DND-41 (cell line): Measurements from ENCODE around the gene EDIL3.

ENCODE experiments used
- ATAC-seq: fragments of 200-7000 bp; cut with Tn5 transposase; 3 replicates; pipeline ENCODE4 v1.9.1; 2021; ENCODE audit warnings: low read depth; ENCODE audit not compliant: insufficient read depth
- DNase-seq: peaks from one replicate; pipeline ENCODE4 v3.0.0-alpha.2; 2020
- H2AFZ ChIP-seq: 2 replicates; pipeline ENCODE4 v1.6.0; 2012; ENCODE audit warnings: low read depth, low read length
- H3K27ac ChIP-seq: 2 replicates; pipeline ENCODE4 v1.5.1; 2012; ENCODE audit warnings: low read length, inconsistent platforms
- H3K27me3 ChIP-seq: fragments of 200-600 bp; sonication (generic); 2 replicates; pipeline ENCODE4 v1.6.0; 2012; ENCODE audit warnings: low read length, mild to moderate bottlenecking, inconsistent platforms; ENCODE audit not compliant: insufficient read depth, poor library complexity
- H3K36me3 ChIP-seq: 2 replicates; pipeline ENCODE4 v1.5.1; 2012; ENCODE audit warnings: low read length, inconsistent platforms; ENCODE audit not compliant: insufficient read depth
- H3K4me1 ChIP-seq: 2 replicates; pipeline ENCODE4 v1.5.1; 2012; ENCODE audit warnings: mild to moderate bottlenecking, low read length; ENCODE audit not compliant: insufficient read depth
- H3K4me2 ChIP-seq: 2 replicates; pipeline ENCODE4 v1.6.0; 2012; ENCODE audit warnings: mild to moderate bottlenecking, moderate library complexity, low read length, inconsistent platforms; ENCODE audit not compliant: insufficient read depth
- H3K4me3 ChIP-seq, 2 experiments: fragments of 200-600 bp in 1 of 2; shearing (Covaris generic) in 1 of 2; 2 replicates each; pipeline ENCODE4 v1.5.1; 2012 to 2016; ENCODE audit warnings: inconsistent platforms in 2 of 2, low read length in 2 of 2, mild to moderate bottlenecking in 2 of 2, low read depth in 1 of 2, moderate library complexity in 1 of 2
- H3K79me2 ChIP-seq: 2 replicates; pipeline ENCODE4 v1.6.0; 2012; ENCODE audit warnings: low read length, inconsistent platforms; ENCODE audit not compliant: insufficient read depth
- H3K9ac ChIP-seq: 2 replicates; pipeline ENCODE4 v1.6.0; 2012; ENCODE audit warnings: low read depth, mild to moderate bottlenecking, inconsistent platforms, low read length, moderate library complexity
- H3K9me3 ChIP-seq: 2 replicates; pipeline ENCODE4 v1.5.1; 2012; ENCODE audit warnings: low read length, moderate library complexity, mild to moderate bottlenecking, inconsistent platforms; ENCODE audit not compliant: insufficient read depth, severe bottlenecking
- H4K20me1 ChIP-seq: 2 replicates; pipeline ENCODE4 v1.6.0; 2012; ENCODE audit warnings: low read length; ENCODE audit not compliant: insufficient read depth
- EZH2 ChIP-seq: IDR thresholded peaks from 3 replicates; pipeline ENCODE4 v1.6.1; 2012; ENCODE audit warnings: borderline replicate concordance, low read depth, mild to moderate bottlenecking, moderate library complexity, low read length, inconsistent platforms; ENCODE audit not compliant: severe bottlenecking
- TF ChIP-seq, protein P1 (sequence below): IDR thresholded peaks from 2 replicates; pipeline ENCODE4 v1.5.1; 2012; ENCODE audit warnings: borderline replicate concordance, low read length, moderate library complexity, mild to moderate bottlenecking; ENCODE audit not compliant: poor library complexity, severe bottlenecking; ENCODE audit errors: extremely low read depth

The EDIL3 gene

DNA sequence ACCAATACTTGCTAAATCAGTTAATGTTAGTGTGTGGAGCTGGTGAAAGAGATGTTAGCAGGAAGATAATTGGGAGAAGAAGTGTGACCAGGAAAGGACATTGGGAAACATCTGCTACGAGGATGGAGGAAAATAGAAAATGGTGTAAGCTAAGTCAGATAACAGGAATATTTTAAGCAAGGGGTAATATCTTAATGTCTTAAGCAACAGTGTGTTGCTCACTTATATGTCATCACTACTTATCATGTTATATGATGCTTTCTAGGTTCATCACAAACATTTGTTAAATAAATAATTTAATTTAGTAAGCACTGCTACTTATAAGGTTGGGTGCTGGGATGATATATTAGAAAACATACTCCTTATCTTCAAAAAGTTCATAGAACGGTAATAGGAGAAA, 326.1 kb downstream of the EDIL3 start:
- H3K4me2 ChIP-seq, result no peak overlapping the region
- no peaks in the 10 kb centered on the region for H3K27me3 ChIP-seq
- H3K36me3 ChIP-seq, result no peaks in the 10 kb centered on the region
- H3K9ac ChIP-seq, result no peak overlapping the region
- no peaks in the 10 kb centered on the region for H3K4me1 ChIP-seq
- no peaks in the 10 kb centered on the region for H3K79me2 ChIP-seq
- no peak overlapping the region for H3K27ac ChIP-seq
- no peaks in the 10 kb centered on the region for H4K20me1 ChIP-seq
- H3K4me3 ChIP-seq, result no peak overlapping the region
- DNase-seq, result no peak
- ATAC-seq, result no peak
- no peaks in the 10 kb centered on the region for H3K9me3 ChIP-seq
- TF ChIP-seq, protein P1, sequence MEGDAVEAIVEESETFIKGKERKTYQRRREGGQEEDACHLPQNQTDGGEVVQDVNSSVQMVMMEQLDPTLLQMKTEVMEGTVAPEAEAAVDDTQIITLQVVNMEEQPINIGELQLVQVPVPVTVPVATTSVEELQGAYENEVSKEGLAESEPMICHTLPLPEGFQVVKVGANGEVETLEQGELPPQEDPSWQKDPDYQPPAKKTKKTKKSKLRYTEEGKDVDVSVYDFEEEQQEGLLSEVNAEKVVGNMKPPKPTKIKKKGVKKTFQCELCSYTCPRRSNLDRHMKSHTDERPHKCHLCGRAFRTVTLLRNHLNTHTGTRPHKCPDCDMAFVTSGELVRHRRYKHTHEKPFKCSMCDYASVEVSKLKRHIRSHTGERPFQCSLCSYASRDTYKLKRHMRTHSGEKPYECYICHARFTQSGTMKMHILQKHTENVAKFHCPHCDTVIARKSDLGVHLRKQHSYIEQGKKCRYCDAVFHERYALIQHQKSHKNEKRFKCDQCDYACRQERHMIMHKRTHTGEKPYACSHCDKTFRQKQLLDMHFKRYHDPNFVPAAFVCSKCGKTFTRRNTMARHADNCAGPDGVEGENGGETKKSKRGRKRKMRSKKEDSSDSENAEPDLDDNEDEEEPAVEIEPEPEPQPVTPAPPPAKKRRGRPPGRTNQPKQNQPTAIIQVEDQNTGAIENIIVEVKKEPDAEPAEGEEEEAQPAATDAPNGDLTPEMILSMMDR, result no peak
- no peak overlapping the region for H2AFZ ChIP-seq

DNA sequence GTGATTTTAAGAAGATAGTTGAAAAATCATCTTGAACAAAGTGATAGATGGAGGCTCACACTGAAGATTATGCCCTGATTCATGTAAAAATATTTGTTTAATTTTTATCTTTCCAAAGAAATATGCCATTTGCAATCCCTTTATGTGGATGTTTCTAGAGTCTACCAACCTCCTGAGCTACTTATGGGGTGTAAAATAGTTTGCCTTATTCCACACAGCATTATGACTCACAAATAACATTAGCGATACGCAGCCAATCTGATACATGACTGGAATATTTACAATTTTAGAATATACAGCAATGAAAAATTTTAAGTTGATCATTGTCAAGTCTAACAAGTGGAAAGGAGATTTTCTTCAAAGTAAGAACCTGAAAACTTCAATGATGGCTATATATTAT, 327.5 kb downstream of the EDIL3 start:
- no peaks in the 10 kb centered on the region for H3K27me3 ChIP-seq
- H3K27ac ChIP-seq, result no peak overlapping the region
- H4K20me1 ChIP-seq, result no peaks in the 10 kb centered on the region
- no peaks in the 10 kb centered on the region for H3K36me3 ChIP-seq
- H3K9ac ChIP-seq, result no peak overlapping the region
- no peaks in the 10 kb centered on the region for H3K4me1 ChIP-seq
- no peak overlapping the region for H3K4me3 ChIP-seq
- ATAC-seq, result no peak
- no peak for DNase-seq
- TF ChIP-seq, protein P1, result no peak
- TF ChIP-seq EZH2, result no peak
- H3K9me3 ChIP-seq, result no peaks in the 10 kb centered on the region
- no peak overlapping the region for H2AFZ ChIP-seq
- no peak overlapping the region for H3K4me2 ChIP-seq
- H3K79me2 ChIP-seq, result no peaks in the 10 kb centered on the region

DNA sequence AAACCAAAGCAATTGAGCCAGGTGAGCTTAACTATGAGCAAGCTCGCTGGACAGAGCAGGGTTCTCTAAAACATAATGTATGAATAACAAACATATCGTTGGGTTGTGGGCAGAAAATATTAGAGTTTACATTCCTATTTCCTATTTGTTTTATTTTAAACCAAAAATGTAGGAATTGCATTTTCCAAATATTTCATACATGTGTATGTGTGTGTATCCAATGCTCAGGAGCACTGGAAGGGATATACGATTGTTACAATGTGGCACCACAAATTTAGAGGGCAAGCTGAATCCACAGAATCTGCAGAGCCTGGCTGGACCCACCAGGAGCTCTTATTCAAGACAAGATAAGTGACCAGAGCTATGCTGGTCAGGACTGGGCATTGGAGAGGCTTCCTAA, 338.7 kb downstream of the EDIL3 start:
- no peak for DNase-seq
- TF ChIP-seq, protein P1, result no peak
- no peak for TF ChIP-seq EZH2
- Histone ChIP-seq H3K27me3 (no peaks in the 10 kb centered on the region), H4K20me1 (no peaks in the 10 kb centered on the region), H3K4me2 (no peak overlapping the region), H3K27ac (no peak overlapping the region), H3K9me3 (no peaks in the 10 kb centered on the region), H3K9ac (no peak overlapping the region), H3K79me2 (no peaks in the 10 kb centered on the region), H3K4me1 (no peaks in the 10 kb centered on the region), H3K4me3 (no peak overlapping the region), H3K36me3 (no peaks in the 10 kb centered on the region), H2AFZ (no peak overlapping the region)
- no peak for ATAC-seq

DNA sequence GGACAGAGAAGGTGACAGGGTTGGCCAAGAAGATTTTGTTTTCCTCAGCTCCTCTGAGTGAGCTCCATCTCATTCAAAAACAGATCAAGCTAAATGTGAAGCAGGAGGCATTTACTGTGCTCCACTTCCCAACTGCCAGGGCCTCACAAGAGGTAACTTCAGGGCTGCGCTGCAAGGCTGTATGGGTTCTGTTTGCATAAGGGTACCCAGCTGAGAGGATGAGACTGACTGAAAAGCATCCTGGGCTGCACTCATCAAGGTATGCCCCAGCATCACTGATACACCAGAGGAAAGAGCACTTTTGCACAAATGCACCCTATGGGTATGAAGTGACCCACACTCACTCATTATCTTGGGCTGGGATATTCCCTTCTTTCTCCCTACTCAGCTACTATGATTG, 347.8 kb downstream of the EDIL3 start:
- Histone ChIP-seq H3K4me1 (no peaks in the 10 kb centered on the region), H3K27me3 (no peaks in the 10 kb centered on the region), H3K4me2 (no peak overlapping the region), H3K27ac (no peak overlapping the region), H3K9ac (no peak overlapping the region), H3K79me2 (no peaks in the 10 kb centered on the region), H2AFZ (no peak overlapping the region), H3K4me3 (no peak overlapping the region), H3K36me3 (no peaks in the 10 kb centered on the region), H3K9me3 (no peaks in the 10 kb centered on the region), H4K20me1 (no peaks in the 10 kb centered on the region)
- TF ChIP-seq EZH2, result no peak
- TF ChIP-seq, protein P1, result no peak
- ATAC-seq, result no peak
- DNase-seq, result no peak
